ENCODE results near the gene FMNL1. TPM values are rescaled to one million over a fixed set of nuclear protein-coding genes. Genes with fewer than 3 reads are reported as not detected.

The FMNL1 gene
- total and polyA plus RNA-seq, 10 of the 15 experiments (the other 5 are each of a cell fraction or from before 2014, with no cell fraction given), result 3.3 to 108 (median 19.5) TPM

- no peak for TF ChIP-seq PRDM15 (CRISPR knock-in tag; IDR thresholded peaks at IDR 0.05)
- no peak for TF ChIP-seq TARDBP (IDR thresholded peaks at IDR 0.05; ENCODE audit: borderline replicate concordance)
- peak; percentile 97 for TF ChIP-seq RAD21 (IDR thresholded peaks at IDR 0.05; ENCODE audit: insufficient read depth, low read depth, low read length)
- no peak for TF ChIP-seq TBL1XR1 (IDR thresholded peaks at IDR 0.05; ENCODE audit: low read depth, low read length)
- TF ChIP-seq MXI1 (IDR thresholded peaks at IDR 0.05; ENCODE audit: low read depth, low read length), result no peak
- TF ChIP-seq MEF2B (IDR thresholded peaks at IDR 0.05; ENCODE audit: partially characterized antibody, poor library complexity, severe bottlenecking), result no peak
- no peak for TF ChIP-seq CEBPZ (IDR thresholded peaks at IDR 0.05; ENCODE audit: low read depth, low read length)
- 0 out of 2 replicates have a peak, but pooled peaks have one; percentile 30 for TF ChIP-seq MEF2A (IDR thresholded peaks at IDR 0.05; ENCODE audit: insufficient read depth, low read depth, low read length)
- peak; percentile 81 for TF ChIP-seq IKZF1 (conservative IDR thresholded peaks at IDR 0.05)
- TF ChIP-seq RB1 (IDR thresholded peaks at IDR 0.05; ENCODE audit: borderline replicate concordance), result no peak
- TF ChIP-seq DPF2 (IDR thresholded peaks at IDR 0.05), result no peak
- no peak for TF ChIP-seq KDM1A (IDR thresholded peaks at IDR 0.05; ENCODE audit: borderline replicate concordance)
- TF ChIP-seq BCL3 (IDR thresholded peaks at IDR 0.05; ENCODE audit: borderline replicate concordance, insufficient read depth, low read depth, low read length, poor library complexity, severe bottlenecking), result no peak
- no peak for TF ChIP-seq SMAD1 (IDR thresholded peaks at IDR 0.05; ENCODE audit: low read depth, partially characterized antibody)
- TF ChIP-seq CHD2 (IDR thresholded peaks at IDR 0.05; ENCODE audit: borderline replicate concordance, low read depth, low read length), result no peak
- no peak for TF ChIP-seq ZBTB11 (CRISPR knock-in tag; IDR thresholded peaks at IDR 0.05)
- TF ChIP-seq TCF7 (IDR thresholded peaks at IDR 0.05; ENCODE audit: borderline replicate concordance), result no peak
- TF ChIP-seq LARP7 (IDR thresholded peaks at IDR 0.05), result peak; percentile 87
These were observed 23.9 kb upstream of the FMNL1 start (continued) for GRCh38 chr17:45197555-45198334.
